GM10266 (cell line): ENCODE data around the gene BLOC1S2.

ENCODE experiments used
- DNase-seq: peaks from one replicate; pipeline ENCODE4 v3.0.0; 2012; ENCODE audit errors: extremely low spot score
- CTCF ChIP-seq: IDR thresholded peaks from 2 replicates; pipeline ENCODE4 v1.5.1; 2012; ENCODE audit warnings: mild to moderate bottlenecking, low read depth; ENCODE audit not compliant: control insufficient read depth, insufficient read depth; ENCODE audit errors: missing control alignments

The BLOC1S2 gene

DNA sequence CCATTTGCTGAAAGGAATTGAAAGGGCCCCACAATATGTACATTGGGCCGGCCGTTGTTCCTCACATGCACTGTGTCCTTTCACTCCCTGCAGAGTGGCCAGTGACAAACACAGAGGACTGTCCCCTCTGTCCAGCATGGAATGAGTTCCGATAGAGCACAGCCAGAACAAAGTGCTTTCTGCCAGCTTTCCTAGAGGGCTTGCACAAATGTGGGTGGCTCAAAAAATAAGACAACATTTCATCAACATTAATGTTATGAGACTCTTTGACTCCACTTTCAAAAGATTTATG lies 41.2 kb upstream of the BLOC1S2 start:
- TF ChIP-seq CTCF = no peak
- DNase-seq = no peak

DNA sequence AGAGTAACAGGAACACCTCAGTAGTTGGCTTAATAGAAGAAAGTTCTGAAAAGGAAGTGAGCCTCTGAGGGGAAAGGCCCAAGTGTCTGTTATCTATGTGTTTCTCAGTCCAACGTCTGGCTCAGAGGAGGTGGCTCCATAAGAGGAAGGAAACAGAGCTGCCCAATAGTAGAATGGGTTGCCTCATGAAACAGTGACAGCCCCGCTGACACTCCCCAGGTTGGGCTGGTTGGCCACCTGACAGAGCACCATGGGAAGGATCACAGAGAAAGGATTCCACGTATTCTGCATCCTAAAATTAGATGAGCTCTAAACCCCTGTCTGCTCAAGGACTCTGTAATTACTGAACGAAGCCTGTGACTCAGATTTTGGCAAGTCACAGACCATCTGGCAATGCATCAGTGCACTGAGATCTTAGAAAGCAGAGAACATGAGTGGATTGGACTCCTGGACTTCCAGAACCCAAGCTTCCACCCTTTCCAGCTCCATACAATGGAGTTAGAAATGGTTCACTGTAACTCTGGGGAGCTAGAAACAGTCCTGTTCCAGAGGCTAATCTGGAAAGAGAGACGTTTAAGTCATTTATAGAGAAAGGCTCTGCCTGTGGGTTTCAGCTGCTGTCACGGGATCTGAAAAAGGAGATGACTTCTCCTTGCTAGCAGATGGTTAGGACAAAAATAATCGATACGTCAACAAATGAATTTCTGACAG lies 40.7 kb upstream of the BLOC1S2 start:
- peak; percentile 80 for DNase-seq
- no peak for TF ChIP-seq CTCF

DNA sequence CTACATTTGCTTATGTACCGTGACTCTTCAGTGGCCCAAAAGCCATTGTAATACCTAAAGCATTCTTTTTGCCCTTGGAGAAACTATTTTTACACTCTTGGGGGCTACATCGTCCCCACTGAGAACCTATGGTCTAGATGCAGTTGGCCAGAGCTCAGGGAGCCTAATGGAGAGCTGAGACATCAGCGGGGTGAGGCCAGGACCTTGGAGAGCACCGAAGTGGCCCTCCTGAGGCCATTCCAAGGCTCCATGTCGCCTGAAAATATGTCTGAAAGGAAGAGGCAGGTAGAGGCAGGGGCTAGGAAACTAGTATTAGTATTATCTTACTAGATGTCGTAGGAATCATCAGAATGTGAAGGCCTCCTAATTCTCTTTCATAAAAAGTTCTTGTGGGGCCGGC lies 38.7 kb upstream of the BLOC1S2 start:
- DNase-seq = no peak
- no peak for TF ChIP-seq CTCF

DNA sequence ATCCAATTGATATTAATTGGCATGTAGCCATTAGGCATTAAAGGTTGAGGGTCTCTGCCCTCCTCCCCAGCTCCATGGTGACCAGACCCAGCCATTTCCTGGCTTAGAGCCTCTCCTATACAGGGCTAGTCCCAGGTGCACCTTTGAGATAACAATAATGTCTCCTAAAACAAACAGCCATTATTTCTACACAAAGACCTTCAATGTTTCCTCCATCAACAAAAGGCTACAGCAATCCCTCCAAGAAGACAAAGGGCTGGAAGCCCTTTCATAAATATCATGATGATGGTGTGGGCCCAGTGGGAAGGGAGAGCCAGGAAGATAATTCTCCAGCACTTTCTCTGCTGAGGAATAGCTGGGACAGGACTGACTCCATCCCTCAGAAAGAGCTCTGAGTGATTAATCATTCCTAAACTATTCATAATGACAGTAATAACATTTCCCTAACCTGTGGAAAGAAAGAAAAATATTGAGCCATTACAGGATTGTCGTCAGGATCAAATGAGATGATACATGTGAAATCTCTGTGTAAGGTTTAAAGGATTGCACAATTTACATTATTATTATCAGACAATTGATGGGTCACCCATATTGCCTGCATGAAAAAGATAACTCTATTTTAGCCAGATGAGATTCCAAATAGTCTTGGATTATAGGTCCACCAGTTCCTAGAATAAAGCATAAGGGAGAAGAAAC lies 33.4 kb upstream of the BLOC1S2 start:
- no peak for TF ChIP-seq CTCF
- DNase-seq = no peak

DNA sequence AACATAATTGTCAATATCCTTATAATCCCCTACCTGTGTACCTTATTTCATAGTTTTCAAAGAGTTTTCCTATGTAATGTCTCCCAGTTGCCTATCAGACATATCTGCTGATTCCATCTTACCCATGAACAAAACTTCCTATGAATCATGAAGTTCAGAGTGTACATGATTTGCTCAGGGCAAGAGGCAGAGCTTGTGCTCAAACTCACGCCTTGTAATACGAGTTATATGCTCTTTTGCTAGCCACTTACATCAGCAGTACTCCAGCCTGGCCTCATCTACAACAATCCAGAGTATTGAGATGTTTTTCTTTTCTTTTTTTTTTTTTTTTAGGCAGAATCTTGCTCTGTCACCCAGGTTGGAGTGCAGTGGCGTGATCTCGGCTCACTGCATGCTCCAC lies 31.7 kb upstream of the BLOC1S2 start:
- no peak for TF ChIP-seq CTCF
- no peak for DNase-seq

GRCh38 chr10:100315615-100316014 lies 29.1 kb upstream of the BLOC1S2 start:
- no peak for TF ChIP-seq CTCF
- DNase-seq = no peak

DNA sequence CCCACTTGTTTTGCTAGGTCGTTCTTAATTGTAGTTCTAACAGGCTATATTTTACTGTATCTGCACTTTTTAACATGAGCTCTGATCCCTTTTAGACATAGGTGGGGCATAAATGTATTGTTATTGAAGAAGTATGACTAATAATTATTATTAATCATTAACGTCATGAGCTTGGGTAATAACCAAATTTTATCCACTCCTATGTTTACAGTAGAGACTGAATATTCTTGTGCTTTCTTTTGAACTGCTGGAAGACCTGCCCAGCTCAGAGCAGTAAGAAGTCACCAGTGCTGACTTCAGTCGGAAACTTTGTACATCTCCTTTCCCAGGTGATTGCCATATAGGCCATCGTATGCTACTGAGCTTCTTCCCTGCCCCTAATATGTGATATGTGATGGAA lies 24.8 kb upstream of the BLOC1S2 start:
- TF ChIP-seq CTCF = no peak
- no peak for DNase-seq
